ENCODE data around the gene GGN. TPM values are rescaled to one million over a fixed set of nuclear protein-coding genes. Genes with fewer than 3 reads are reported as not detected.

Gene GGN
- total and polyA plus RNA-seq, 7 donors, result 0.28 TPM; not detected in 6

DNA sequence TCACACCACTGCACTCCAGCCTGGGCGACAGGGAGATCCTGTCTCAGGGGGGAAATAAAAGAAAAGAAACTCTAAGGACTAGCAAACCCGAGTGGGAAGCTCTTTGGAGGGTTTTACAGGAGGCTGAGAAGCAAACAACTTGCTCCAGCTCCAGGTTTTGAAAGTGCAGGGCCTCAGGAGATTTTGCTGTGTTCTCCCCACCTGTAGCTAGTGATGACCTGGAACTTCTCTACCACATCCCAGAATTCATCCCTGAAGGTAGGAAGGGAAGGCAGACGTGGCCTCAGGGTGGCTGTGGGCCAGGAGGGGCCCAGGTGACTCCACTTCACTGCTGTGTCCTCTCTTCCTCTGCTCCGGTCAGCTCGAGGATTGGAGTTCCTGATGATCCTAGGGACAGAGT lies 29.8 kb downstream of the GGN start:
- TF ChIP-seq POLR2A (IDR thresholded peaks at IDR 0.05) (no peak), POLR2AphosphoS5 (IDR thresholded peaks at IDR 0.05) (no peak), EP300 (IDR thresholded peaks at IDR 0.05) (no peak)
- TF ChIP-seq, protein P1, sequence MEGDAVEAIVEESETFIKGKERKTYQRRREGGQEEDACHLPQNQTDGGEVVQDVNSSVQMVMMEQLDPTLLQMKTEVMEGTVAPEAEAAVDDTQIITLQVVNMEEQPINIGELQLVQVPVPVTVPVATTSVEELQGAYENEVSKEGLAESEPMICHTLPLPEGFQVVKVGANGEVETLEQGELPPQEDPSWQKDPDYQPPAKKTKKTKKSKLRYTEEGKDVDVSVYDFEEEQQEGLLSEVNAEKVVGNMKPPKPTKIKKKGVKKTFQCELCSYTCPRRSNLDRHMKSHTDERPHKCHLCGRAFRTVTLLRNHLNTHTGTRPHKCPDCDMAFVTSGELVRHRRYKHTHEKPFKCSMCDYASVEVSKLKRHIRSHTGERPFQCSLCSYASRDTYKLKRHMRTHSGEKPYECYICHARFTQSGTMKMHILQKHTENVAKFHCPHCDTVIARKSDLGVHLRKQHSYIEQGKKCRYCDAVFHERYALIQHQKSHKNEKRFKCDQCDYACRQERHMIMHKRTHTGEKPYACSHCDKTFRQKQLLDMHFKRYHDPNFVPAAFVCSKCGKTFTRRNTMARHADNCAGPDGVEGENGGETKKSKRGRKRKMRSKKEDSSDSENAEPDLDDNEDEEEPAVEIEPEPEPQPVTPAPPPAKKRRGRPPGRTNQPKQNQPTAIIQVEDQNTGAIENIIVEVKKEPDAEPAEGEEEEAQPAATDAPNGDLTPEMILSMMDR (IDR thresholded peaks at IDR 0.05), result no peak
- intact Hi-C loops (cut with DNase I), result no loop called here
- peaks cover 2 to 21% (median 19%) of the 10 kb centered on the region in 4 donors for H3K4me1 ChIP-seq
- no peaks in the 10 kb centered on the region for H3K9me3 ChIP-seq
- WGBS, 2 donors, result 26 to 41% methylated on average over 5 of the region's 5 CpGs
- no peak for DNase-seq
- no peaks in the 10 kb centered on the region for H3K36me3 ChIP-seq
- H3K27me3 ChIP-seq, result peaks cover 9 to 81% (median 50%) of the 10 kb centered on the region in 3 donors
- H3K4me3 ChIP-seq, result no peak overlapping the region
- H3K27ac ChIP-seq, result no peak overlapping the region

DNA sequence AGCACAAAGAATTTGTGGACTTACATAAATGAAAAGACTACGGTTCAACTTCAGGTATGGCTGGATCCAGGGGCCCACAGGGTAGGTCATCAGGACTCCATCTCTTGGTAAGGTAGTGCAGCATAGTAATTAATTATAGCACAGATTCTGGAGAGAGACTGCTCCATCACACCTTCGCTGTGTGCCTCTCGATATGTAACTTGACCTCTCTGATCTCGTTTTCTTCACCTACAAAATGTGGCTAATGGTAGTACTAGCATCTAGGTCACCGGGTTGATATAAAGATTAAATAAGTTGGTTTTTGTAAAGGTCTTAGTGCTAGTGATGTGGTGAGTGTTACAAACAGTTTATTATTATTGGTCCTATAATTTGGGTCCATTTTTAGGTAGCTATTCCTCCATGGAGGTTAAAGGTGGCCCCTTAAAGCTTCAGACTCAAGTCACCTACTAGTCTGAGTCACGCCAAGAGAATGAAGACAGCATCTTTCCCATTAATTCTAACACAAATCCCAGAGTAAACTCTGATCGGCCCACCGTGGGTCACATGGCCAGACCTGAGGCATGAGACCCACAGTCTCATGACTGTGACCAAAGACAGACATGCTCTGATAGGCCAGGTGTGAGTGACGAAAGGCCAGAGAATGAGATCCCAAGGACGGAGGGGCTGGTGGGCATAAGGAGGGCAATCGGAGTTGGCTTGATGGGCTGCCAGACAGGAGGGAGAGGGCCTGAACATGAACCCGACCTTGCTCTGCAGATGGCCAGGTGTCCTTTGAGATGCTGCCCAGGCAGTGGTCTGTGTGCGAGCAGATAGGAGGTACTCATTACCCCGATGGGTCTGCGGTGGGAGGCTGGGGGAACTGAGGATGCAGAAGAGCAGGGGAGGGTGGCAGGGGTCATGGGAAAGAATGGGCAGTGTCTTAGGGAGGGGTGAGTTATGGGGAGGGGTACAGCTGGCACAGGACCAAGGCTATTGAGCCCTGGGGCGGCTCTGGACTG lies 31.8 kb downstream of the GGN start:
- no peak overlapping the region for H3K27ac ChIP-seq
- H3K4me1 ChIP-seq, result peaks cover 0 to under 1% (median 0%) of the 10 kb centered on the region in 4 donors
- H3K27me3 ChIP-seq, result peaks cover 4 to 73% (median 34%) of the 10 kb centered on the region in 3 donors
- TF ChIP-seq EP300 (IDR thresholded peaks at IDR 0.05), result no peak
- no peak for TF ChIP-seq POLR2AphosphoS5 (IDR thresholded peaks at IDR 0.05)
- TF ChIP-seq, protein P1 (IDR thresholded peaks at IDR 0.05), result no peak
- TF ChIP-seq POLR2A (IDR thresholded peaks at IDR 0.05), result no peak
- no peaks in the 10 kb centered on the region for H3K36me3 ChIP-seq
- no peaks in the 10 kb centered on the region for H3K9me3 ChIP-seq
- intact Hi-C loops (cut with DNase I), result no loop called here
- no peak overlapping the region for H3K4me3 ChIP-seq
- DNase-seq, result no peak
- 67 to 79% methylated on average over 16 of the region's 16 CpGs for WGBS, 2 donors

DNA sequence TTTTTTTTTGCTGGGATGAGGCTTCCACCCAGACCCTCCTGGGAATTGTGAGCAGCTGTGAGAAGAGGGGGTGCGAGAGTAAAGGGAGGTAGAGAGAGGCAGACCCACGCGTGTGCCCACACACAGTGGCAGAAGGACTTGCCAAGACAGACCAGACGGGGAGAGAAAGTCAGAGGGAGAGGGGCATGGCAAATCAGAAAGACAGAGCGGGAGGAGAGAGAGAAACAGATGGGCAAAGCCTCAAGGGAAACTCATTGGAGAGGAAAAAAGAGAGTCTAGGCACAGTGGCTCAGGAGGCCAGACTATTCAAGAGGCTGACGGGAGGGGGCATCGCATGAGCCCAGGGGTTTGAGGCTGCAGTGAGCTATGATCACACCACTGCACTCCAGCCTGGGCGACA lies 35.2 kb downstream of the GGN start:
- intact Hi-C loops (cut with DNase I), result no loop called here
- Histone ChIP-seq H3K9me3 (no peaks in the 10 kb centered on the region), H3K36me3 (no peaks in the 10 kb centered on the region), H3K4me3 (no peak overlapping the region), H3K4me1 (no peaks in the 10 kb centered on the region), H3K27ac (no peak overlapping the region), H3K27me3 (peaks cover 0 to 44% (median 6%) of the 10 kb centered on the region in 3 donors)
- DNase-seq, result no peak
- WGBS, 2 donors, result 80 to 83% methylated on average over 8 of the region's 8 CpGs
- TF ChIP-seq POLR2AphosphoS5 (IDR thresholded peaks at IDR 0.05) (no peak), EP300 (IDR thresholded peaks at IDR 0.05) (no peak), POLR2A (IDR thresholded peaks at IDR 0.05) (no peak)
- TF ChIP-seq, protein P1 (IDR thresholded peaks at IDR 0.05), result no peak

DNA sequence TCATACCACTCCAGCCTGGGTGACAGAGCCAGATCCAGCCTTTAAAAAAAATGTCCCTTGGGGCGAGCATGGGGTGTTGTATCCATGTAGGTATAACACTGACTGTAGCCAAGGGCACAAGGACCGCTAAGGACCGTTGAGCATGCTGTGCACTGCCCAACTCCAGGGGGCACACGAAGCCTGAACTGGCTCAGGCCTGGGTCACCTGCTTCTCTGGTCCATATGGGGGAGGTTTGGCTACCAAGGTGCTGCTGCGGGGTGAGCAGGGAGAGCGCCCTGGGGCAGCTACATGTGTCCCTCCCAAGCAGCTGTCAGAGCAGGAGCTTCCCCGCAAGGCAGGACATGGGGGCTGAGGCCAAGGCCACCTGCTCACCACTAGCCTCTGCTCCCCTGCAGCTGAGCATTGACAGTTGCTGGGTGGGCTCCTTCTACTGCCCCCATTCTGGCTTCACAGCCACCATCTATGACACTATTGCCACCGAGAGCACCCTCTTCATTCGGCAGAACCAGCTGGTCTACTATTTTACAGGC lies 35.9 kb downstream of the GGN start:
- WGBS, 2 donors, result 60 to 77% methylated on average over 9 of the region's 9 CpGs
- Histone ChIP-seq H3K9me3 (no peaks in the 10 kb centered on the region), H3K36me3 (no peaks in the 10 kb centered on the region), H3K4me1 (no peaks in the 10 kb centered on the region), H3K4me3 (no peak overlapping the region), H3K27me3 (peaks cover 0 to 40% (median 6%) of the 10 kb centered on the region in 3 donors), H3K27ac (no peak overlapping the region)
- TF ChIP-seq POLR2AphosphoS5 (IDR thresholded peaks at IDR 0.05) (no peak), EP300 (IDR thresholded peaks at IDR 0.05) (no peak), POLR2A (IDR thresholded peaks at IDR 0.05) (no peak)
- TF ChIP-seq, protein P1 (IDR thresholded peaks at IDR 0.05), result no peak
- intact Hi-C loops (cut with DNase I), result no loop called here
- no peak for DNase-seq

All from sigmoid colon (tissue), 7 donors.